Esophagus muscularis mucosa (tissue), 3 donors: ENCODE results near the gene CPLANE2.
"Not testable (repeated sequence)": the region's sequence is repeated elsewhere in the genome, so short reads cannot be mapped to it uniquely, and the experiment has no call there.

Experiments used
- POLR2A ChIP-seq: fragments of 450-650 bp; IDR thresholded peaks from one replicate; pipeline ENCODE4 v1.6.1; 2017; ENCODE audit warnings: antibody characterized with exemption, moderate library complexity, mild to moderate bottlenecking, low read depth
- POLR2AphosphoS5 ChIP-seq, 2 donors: sonication (generic); formaldehyde crosslinking; IDR thresholded peaks; one replicate each; pipeline ENCODE4 v1.6.1; 2017; ENCODE audit warnings: antibody characterized with exemption in 2 of 2
- TF ChIP-seq, protein P1 (sequence below), 3 experiments: fragments of 200-600 bp in 2 of 3; fragments of 450-650 bp in 1 of 3; sonication (generic) in 2 of 3; IDR thresholded peaks; one replicate each; pipeline ENCODE4 v1.5.1; 2017 to 2019; ENCODE audit warnings: antibody characterized with exemption in 3 of 3, mild to moderate bottlenecking in 2 of 3, moderate library complexity in 1 of 3

DNA sequence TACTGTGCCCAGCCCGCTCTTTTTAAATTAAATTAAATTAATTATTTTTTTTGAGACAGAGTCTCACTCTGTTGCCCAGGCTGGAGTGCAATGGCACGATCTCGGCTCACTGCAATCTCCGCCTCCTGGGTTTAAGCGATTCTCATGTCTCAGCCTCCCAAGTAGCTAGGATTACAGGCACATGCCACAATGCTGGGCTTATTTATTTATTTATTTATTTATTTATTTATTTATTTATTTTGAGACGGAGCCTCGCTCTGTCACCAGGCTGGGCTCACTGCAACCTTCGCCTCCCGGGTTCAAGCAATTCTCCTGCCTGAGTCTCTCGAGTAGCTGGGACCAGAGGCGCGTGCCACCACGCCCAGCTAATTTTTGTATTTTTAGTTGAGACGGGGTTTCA lies 14.3 kb downstream of the CPLANE2 start:
- TF ChIP-seq, protein P1, sequence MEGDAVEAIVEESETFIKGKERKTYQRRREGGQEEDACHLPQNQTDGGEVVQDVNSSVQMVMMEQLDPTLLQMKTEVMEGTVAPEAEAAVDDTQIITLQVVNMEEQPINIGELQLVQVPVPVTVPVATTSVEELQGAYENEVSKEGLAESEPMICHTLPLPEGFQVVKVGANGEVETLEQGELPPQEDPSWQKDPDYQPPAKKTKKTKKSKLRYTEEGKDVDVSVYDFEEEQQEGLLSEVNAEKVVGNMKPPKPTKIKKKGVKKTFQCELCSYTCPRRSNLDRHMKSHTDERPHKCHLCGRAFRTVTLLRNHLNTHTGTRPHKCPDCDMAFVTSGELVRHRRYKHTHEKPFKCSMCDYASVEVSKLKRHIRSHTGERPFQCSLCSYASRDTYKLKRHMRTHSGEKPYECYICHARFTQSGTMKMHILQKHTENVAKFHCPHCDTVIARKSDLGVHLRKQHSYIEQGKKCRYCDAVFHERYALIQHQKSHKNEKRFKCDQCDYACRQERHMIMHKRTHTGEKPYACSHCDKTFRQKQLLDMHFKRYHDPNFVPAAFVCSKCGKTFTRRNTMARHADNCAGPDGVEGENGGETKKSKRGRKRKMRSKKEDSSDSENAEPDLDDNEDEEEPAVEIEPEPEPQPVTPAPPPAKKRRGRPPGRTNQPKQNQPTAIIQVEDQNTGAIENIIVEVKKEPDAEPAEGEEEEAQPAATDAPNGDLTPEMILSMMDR (IDR thresholded peaks at IDR 0.05), result not testable (repeated sequence)
- TF ChIP-seq POLR2A; POLR2AphosphoS5 (IDR thresholded peaks at IDR 0.05): not testable (repeated sequence)
